GM18858 (cell line): Measurements from ENCODE around the gene ACOT11.

Experiments
- ATAC-seq: cut with Tn5 transposase; IDR thresholded peaks from one replicate; pipeline ENCODE4 v1.9.1; 2021; ENCODE audit not compliant: unreplicated experiment

The ACOT11 gene

GRCh38 chr1:54583871-54584270 is 35.8 kb downstream of the ACOT11 start:
- no peak for ATAC-seq

GRCh38 chr1:54584575-54584974 is 36.5 kb downstream of the ACOT11 start:
- no peak for ATAC-seq

GRCh38 chr1:54585181-54586066 is 37.4 kb downstream of the ACOT11 start:
- ATAC-seq: no peak

GRCh38 chr1:54588377-54588776 is 40.3 kb downstream of the ACOT11 start:
- no peak for ATAC-seq

- ATAC-seq: no peak
Observed at GRCh38 chr1:54591127-54591756, 43.2 kb downstream of the ACOT11 start.

GRCh38 chr1:54593571-54594160 is 45.6 kb downstream of the ACOT11 start:
- no peak for ATAC-seq

GRCh38 chr1:54594463-54594862 is 46.4 kb downstream of the ACOT11 start:
- ATAC-seq: no peak

- ATAC-seq: no peak
Observed at GRCh38 chr1:54595956-54596498, 48.0 kb downstream of the ACOT11 start.

GRCh38 chr1:54596756-54597155 is 48.7 kb downstream of the ACOT11 start:
- ATAC-seq: no peak

GRCh38 chr1:54597455-54598030 is 49.5 kb downstream of the ACOT11 start:
- ATAC-seq: no peak

GRCh38 chr1:54599211-54599823 is 51.3 kb downstream of the ACOT11 start:
- no peak for ATAC-seq

- ATAC-seq: no peak
Observed at GRCh38 chr1:54600947-54601721, 53.1 kb downstream of the ACOT11 start.

- ATAC-seq: no peak
Observed at GRCh38 chr1:54601730-54602129, 53.7 kb downstream of the ACOT11 start.

GRCh38 chr1:54602554-54602953 is 54.5 kb downstream of the ACOT11 start:
- no peak for ATAC-seq

GRCh38 chr1:54603241-54603640 is 55.2 kb downstream of the ACOT11 start:
- ATAC-seq: no peak

- no peak for ATAC-seq
Observed at GRCh38 chr1:54604051-54604450, 56.0 kb downstream of the ACOT11 start.

- ATAC-seq: no peak
Observed at GRCh38 chr1:54604572-54605370, 56.7 kb downstream of the ACOT11 start.

GRCh38 chr1:54606096-54606989 is 58.3 kb downstream of the ACOT11 start:
- ATAC-seq: no peak
